K562 (cell line): ENCODE data around the gene CISD2. TPM values are rescaled to one million over a fixed set of nuclear protein-coding genes. Genes with fewer than 3 reads are reported as not detected.

Experiments
- CEBPG ChIP-seq, 3 experiments: fragments of 200-800 bp in 1 of 3; sonication (Bioruptor generic) in 1 of 3; sonication (generic) in 1 of 3; formaldehyde crosslinking in 1 of 3; IDR thresholded peaks in 2 of 3; conservative IDR thresholded peaks in 1 of 3; 2 replicates each; pipeline versions ENCODE4 v1.6.1 to v1.8.0; 2016 to 2022; ENCODE audit warnings: missing compliant biosample characterization in 2 of 3, missing genetic modification characterization in 2 of 3, mild to moderate bottlenecking in 1 of 3, missing genetic modification reagents in 1 of 3
- CREB5 ChIP-seq: fragments of 250-450 bp; sonication (Bioruptor Pico); IDR thresholded peaks from 2 replicates; pipeline ENCODE4 v1.5.0; 2020; ENCODE audit warnings: mild to moderate bottlenecking
- EHMT2 ChIP-seq: fragments of 450-650 bp; IDR thresholded peaks from 2 replicates; pipeline ENCODE4 v1.6.1; 2018; ENCODE audit warnings: antibody characterized with exemption
- HDGF ChIP-seq: fragments of 450-650 bp; IDR thresholded peaks from 2 replicates; pipeline ENCODE4 v1.6.1; 2016
- HIVEP1 ChIP-seq: fragments of 250-450 bp; sonication (Bioruptor Pico); IDR thresholded peaks from 2 replicates; pipeline ENCODE4 v1.4.0; 2020; ENCODE audit warnings: mild to moderate bottlenecking
- MAFF ChIP-seq: IDR thresholded peaks from 2 replicates; pipeline ENCODE4 v1.6.1; 2012; ENCODE audit warnings: low read length, improper control_type of control experiment
- MYNN ChIP-seq, 2 experiments: sonication (generic); formaldehyde crosslinking in 1 of 2; IDR thresholded peaks; 2 replicates each; pipeline versions ENCODE4 v1.5.0 to v1.6.1; 2016 to 2020; ENCODE audit warnings: antibody characterized with exemption in 1 of 2, missing genetic modification reagents in 1 of 2
- NFIX ChIP-seq: fragments of 250-450 bp; sonication (Bioruptor Pico); IDR thresholded peaks from 2 replicates; pipeline ENCODE4 v1.4.0; 2020; ENCODE audit warnings: low read depth, mild to moderate bottlenecking, moderate library complexity
- PHB2 ChIP-seq: fragments of 450-650 bp; IDR thresholded peaks from 2 replicates; pipeline ENCODE4 v1.6.1; 2017; ENCODE audit warnings: low read depth
- RBM22 ChIP-seq: fragments of 200-400 bp; formaldehyde crosslinking; IDR thresholded peaks from 2 replicates; pipeline ENCODE4 v1.6.1; 2018; ENCODE audit warnings: low read length, low read depth; ENCODE audit not compliant: poor library complexity, severe bottlenecking
- SETDB1 ChIP-seq: IDR thresholded peaks from one replicate; pipeline ENCODE4 v1.6.1; 2012; ENCODE audit warnings: low read length, control low read depth, inconsistent platforms
- SP1 ChIP-seq: sonication (generic); formaldehyde crosslinking; IDR thresholded peaks from 2 replicates; pipeline ENCODE4 v1.8.1; 2022; ENCODE audit warnings: mild to moderate bottlenecking, missing genetic modification reagents
- SP2 ChIP-seq: IDR thresholded peaks from 2 replicates; pipeline ENCODE4 v1.6.1; 2011; ENCODE audit warnings: mild to moderate bottlenecking, low read depth, low read length, moderate library complexity; ENCODE audit not compliant: poor library complexity, severe bottlenecking; ENCODE audit errors: extremely low read depth
- polyA plus RNA-seq, 8 experiments: library from polyadenylated mRNA; depleted of rRNA in 4 of 8; stranded (reverse) in 5 of 8; unstranded in 3 of 8; fragments of >200 nt; fragmentation: Nextera tagmentation in 2 of 8; fragmentation: Illumina TruSeq in 1 of 8; extraction: Ambion mirVana in 2 of 8; extraction: Trizol in 1 of 8; gene quantifications; 2 replicates each; pipeline versions ENCODE4 v1.2.1 to v1.2.3, GENCODE V29; 2011 to 2014; ENCODE audit warnings: inconsistent platforms in 1 of 8, missing spikeins in 1 of 8
- total RNA-seq, 7 experiments: library from RNA; depleted of rRNA in 6 of 7; stranded (reverse); fragments of >200 nt in 6 of 7; fragmentation: Illumina TruSeq in 2 of 7; extraction: Trizol in 2 of 7; gene quantifications; 2 replicates each; pipeline versions ENCODE4 v1.2.1 to v1.2.3, GENCODE V29; 2011 to 2021; ENCODE audit warnings: low replicate concordance in 1 of 7
- TF ChIP-seq, protein P1 (sequence below): sonication (generic); formaldehyde crosslinking; IDR thresholded peaks from 2 replicates; pipeline ENCODE4 v1.8.1; 2022; ENCODE audit warnings: missing genetic modification reagents
- TF ChIP-seq, protein P2 (sequence below): fragments of 250-450 bp; sonication (Bioruptor Pico); IDR thresholded peaks from 2 replicates; pipeline ENCODE4 v1.8.0; 2022; ENCODE audit warnings: moderate library complexity, mild to moderate bottlenecking, inconsistent platforms
- TF ChIP-seq, protein P3 (sequence below), 2 experiments: IDR thresholded peaks; 2 replicates each; pipeline ENCODE4 v1.6.1; 2011; ENCODE audit warnings: borderline replicate concordance in 1 of 2, control low read depth in 1 of 2, low read depth in 1 of 2, low read length in 1 of 2, mild to moderate bottlenecking in 1 of 2, mixed read lengths in 1 of 2, moderate library complexity in 1 of 2; ENCODE audit not compliant: insufficient read depth in 1 of 2, insufficient read length in 1 of 2, poor library complexity in 1 of 2, severe bottlenecking in 1 of 2; ENCODE audit errors: extremely low read depth in 1 of 2
- TF ChIP-seq, protein P4 (sequence below), 3 experiments: IDR thresholded peaks in 2 of 3; conservative IDR thresholded peaks in 1 of 3; 2 replicates each; pipeline ENCODE4 v1.5.1; 2011 to 2012; ENCODE audit warnings: low read length in 3 of 3, mild to moderate bottlenecking in 3 of 3, control low read depth in 2 of 3, improper control_type of control experiment in 1 of 3, inconsistent platforms in 1 of 3, low read depth in 1 of 3, mixed read lengths in 1 of 3, moderate library complexity in 1 of 3; ENCODE audit not compliant: insufficient read depth in 2 of 3
- TF ChIP-seq, protein P5 (sequence below): fragments of 450-650 bp; IDR thresholded peaks from 2 replicates; pipeline ENCODE4 v1.6.1; 2018; ENCODE audit warnings: mild to moderate bottlenecking, low read depth; ENCODE audit not compliant: partially characterized antibody

The CISD2 gene
- total and polyA plus RNA-seq, 9 of the 15 experiments (the other 6 are each of a cell fraction or from before 2014, with no cell fraction given) = 37.8 to 91.4 (median 59.8) TPM

- TF ChIP-seq, protein P1, sequence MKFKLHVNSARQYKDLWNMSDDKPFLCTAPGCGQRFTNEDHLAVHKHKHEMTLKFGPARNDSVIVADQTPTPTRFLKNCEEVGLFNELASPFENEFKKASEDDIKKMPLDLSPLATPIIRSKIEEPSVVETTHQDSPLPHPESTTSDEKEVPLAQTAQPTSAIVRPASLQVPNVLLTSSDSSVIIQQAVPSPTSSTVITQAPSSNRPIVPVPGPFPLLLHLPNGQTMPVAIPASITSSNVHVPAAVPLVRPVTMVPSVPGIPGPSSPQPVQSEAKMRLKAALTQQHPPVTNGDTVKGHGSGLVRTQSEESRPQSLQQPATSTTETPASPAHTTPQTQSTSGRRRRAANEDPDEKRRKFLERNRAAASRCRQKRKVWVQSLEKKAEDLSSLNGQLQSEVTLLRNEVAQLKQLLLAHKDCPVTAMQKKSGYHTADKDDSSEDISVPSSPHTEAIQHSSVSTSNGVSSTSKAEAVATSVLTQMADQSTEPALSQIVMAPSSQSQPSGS (CRISPR knock-in tag) = no peak
- TF ChIP-seq MAFF = no peak
- peak; percentile 98 for TF ChIP-seq SP1 (CRISPR knock-in tag)
- TF ChIP-seq SP2 = no peak
- no peak for TF ChIP-seq SETDB1
- TF ChIP-seq CREB5 (CRISPR knock-in tag) = no peak
- TF ChIP-seq HDGF = no peak
- no peak for TF ChIP-seq EHMT2
- TF ChIP-seq MYNN (IDR thresholded peaks at IDR 0.05) = peak; percentile 60; the same call in 1 of the 2 replicates
- no peak for TF ChIP-seq MYNN (CRISPR knock-in tag; IDR thresholded peaks at IDR 0.05)
- TF ChIP-seq, protein P2, sequence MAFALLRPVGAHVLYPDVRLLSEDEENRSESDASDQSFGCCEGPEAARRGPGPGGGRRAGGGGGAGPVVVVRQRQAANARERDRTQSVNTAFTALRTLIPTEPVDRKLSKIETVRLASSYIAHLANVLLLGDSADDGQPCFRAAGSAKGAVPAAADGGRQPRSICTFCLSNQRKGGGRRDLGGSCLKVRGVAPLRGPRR (CRISPR knock-in tag) = no peak
- TF ChIP-seq, protein P3, sequence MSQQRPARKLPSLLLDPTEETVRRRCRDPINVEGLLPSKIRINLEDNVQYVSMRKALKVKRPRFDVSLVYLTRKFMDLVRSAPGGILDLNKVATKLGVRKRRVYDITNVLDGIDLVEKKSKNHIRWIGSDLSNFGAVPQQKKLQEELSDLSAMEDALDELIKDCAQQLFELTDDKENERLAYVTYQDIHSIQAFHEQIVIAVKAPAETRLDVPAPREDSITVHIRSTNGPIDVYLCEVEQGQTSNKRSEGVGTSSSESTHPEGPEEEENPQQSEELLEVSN (IDR thresholded peaks at IDR 0.05; ENCODE audit: borderline replicate concordance in 1 of 2, extremely low read depth in 1 of 2, insufficient read depth in 1 of 2, insufficient read length in 1 of 2, low read depth in 1 of 2, low read length in 1 of 2, poor library complexity in 1 of 2, severe bottlenecking in 1 of 2) = peak; percentile 58 to 76
- peak; percentile 96 for TF ChIP-seq RBM22
- TF ChIP-seq, protein P4, sequence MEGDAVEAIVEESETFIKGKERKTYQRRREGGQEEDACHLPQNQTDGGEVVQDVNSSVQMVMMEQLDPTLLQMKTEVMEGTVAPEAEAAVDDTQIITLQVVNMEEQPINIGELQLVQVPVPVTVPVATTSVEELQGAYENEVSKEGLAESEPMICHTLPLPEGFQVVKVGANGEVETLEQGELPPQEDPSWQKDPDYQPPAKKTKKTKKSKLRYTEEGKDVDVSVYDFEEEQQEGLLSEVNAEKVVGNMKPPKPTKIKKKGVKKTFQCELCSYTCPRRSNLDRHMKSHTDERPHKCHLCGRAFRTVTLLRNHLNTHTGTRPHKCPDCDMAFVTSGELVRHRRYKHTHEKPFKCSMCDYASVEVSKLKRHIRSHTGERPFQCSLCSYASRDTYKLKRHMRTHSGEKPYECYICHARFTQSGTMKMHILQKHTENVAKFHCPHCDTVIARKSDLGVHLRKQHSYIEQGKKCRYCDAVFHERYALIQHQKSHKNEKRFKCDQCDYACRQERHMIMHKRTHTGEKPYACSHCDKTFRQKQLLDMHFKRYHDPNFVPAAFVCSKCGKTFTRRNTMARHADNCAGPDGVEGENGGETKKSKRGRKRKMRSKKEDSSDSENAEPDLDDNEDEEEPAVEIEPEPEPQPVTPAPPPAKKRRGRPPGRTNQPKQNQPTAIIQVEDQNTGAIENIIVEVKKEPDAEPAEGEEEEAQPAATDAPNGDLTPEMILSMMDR (IDR thresholded peaks at IDR 0.05 in 2 of 3, conservative IDR thresholded peaks at IDR 0.05 in 1 of 3; ENCODE audit: insufficient read depth in 2 of 3, low read depth in 1 of 3, low read length in 3 of 3) = peak in 2 of 3 experiments; percentile 11 to 25; a peak in 1 of 6 replicates
- TF ChIP-seq HIVEP1 (CRISPR knock-in tag) = 0 out of 2 replicates have a peak, but pooled peaks have one; percentile 9
- TF ChIP-seq PHB2 = no peak
- peak; percentile 16; the same call in 1 of the 2 replicates for TF ChIP-seq CEBPG (CRISPR knock-in tag; IDR thresholded peaks at IDR 0.05)
- no peak for TF ChIP-seq CEBPG (tag; conservative IDR thresholded peaks at IDR 0.05 in 1 of 2, IDR thresholded peaks at IDR 0.05 in 1 of 2)
- TF ChIP-seq, protein P5, sequence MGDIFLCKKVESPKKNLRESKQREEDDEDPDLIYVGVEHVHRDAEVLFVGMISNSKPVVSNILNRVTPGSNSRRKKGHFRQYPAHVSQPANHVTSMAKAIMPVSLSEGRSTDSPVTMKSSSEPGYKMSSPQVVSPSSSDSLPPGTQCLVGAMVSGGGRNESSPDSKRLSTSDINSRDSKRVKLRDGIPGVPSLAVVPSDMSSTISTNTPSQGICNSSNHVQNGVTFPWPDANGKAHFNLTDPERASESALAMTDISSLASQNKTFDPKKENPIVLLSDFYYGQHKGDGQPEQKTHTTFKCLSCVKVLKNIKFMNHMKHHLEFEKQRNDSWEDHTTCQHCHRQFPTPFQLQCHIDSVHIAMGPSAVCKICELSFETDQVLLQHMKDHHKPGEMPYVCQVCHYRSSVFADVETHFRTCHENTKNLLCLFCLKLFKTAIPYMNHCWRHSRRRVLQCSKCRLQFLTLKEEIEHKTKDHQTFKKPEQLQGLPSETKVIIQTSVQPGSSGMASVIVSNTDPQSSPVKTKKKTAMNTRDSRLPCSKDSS = no peak
- no peak for TF ChIP-seq NFIX
These were observed 41.7 kb upstream of the CISD2 start, which contains the start of gene UBE2D3 (continued) for GRCh38 chr4:102826890-102827673.
